HG03575 (cell line): Measurements from ENCODE around the gene ANAPC10.
A peak's percentile ranks its signal among the peaks of the same experiment; 100 is the strongest.

Source experiments
- ATAC-seq: cut with Tn5 transposase; IDR thresholded peaks from one replicate; pipeline ENCODE4 v1.9.1; 2021; ENCODE audit not compliant: unreplicated experiment, insufficient number of reproducible peaks, low FRiP score; ENCODE audit errors: extremely low read depth

Gene ANAPC10

GRCh38 chr4:145076469-145076855 is 21.5 kb downstream of the ANAPC10 start:
- no peak for ATAC-seq

- ATAC-seq: no peak
Observed at GRCh38 chr4:145075742-145076468, 22.1 kb downstream of the ANAPC10 start.

GRCh38 chr4:145071560-145071959 is 26.4 kb downstream of the ANAPC10 start:
- ATAC-seq: no peak

GRCh38 chr4:145069361-145069760 is 28.6 kb downstream of the ANAPC10 start:
- no peak for ATAC-seq

- no peak for ATAC-seq
Observed at GRCh38 chr4:145066063-145066501, 31.9 kb downstream of the ANAPC10 start.

GRCh38 chr4:145061318-145061920 is 36.6 kb downstream of the ANAPC10 start:
- ATAC-seq: no peak

- no peak for ATAC-seq
Observed at GRCh38 chr4:145058256-145058655, 39.7 kb downstream of the ANAPC10 start.

GRCh38 chr4:145056325-145057130 is 41.5 kb downstream of the ANAPC10 start:
- ATAC-seq: no peak

- ATAC-seq: no peak
Observed at GRCh38 chr4:145055533-145056257, 42.3 kb downstream of the ANAPC10 start.

GRCh38 chr4:145049241-145049640 is 48.8 kb downstream of the ANAPC10 start:
- ATAC-seq: no peak

- no peak for ATAC-seq
Observed at GRCh38 chr4:145048817-145049216, 49.2 kb downstream of the ANAPC10 start.

GRCh38 chr4:145047151-145047550 is 50.8 kb downstream of the ANAPC10 start:
- no peak for ATAC-seq

GRCh38 chr4:145045180-145045579 is 52.8 kb downstream of the ANAPC10 start:
- ATAC-seq: no peak

GRCh38 chr4:145044341-145044740 is 53.7 kb downstream of the ANAPC10 start:
- ATAC-seq: no peak

GRCh38 chr4:145043306-145043705 is 54.7 kb downstream of the ANAPC10 start:
- no peak for ATAC-seq

- ATAC-seq: no peak
Observed at GRCh38 chr4:145042601-145043285, 55.3 kb downstream of the ANAPC10 start.

GRCh38 chr4:145041378-145041777 is 56.6 kb downstream of the ANAPC10 start:
- ATAC-seq: peak; percentile 83

- ATAC-seq: no peak
Observed at GRCh38 chr4:145035494-145036136, 62.4 kb downstream of the ANAPC10 start.
